ENCODE data around the gene RCOR1. TPM values are rescaled to one million over a fixed set of nuclear protein-coding genes. Genes with fewer than 3 reads are reported as not detected.
"Not testable (repeated sequence)": the region's sequence is repeated elsewhere in the genome, so short reads cannot be mapped to it uniquely, and the experiment has no call there.

RCOR1 gene
- total and polyA plus RNA-seq, 11 donors: 2.7 to 20.9 (median 12.1) TPM

DNA sequence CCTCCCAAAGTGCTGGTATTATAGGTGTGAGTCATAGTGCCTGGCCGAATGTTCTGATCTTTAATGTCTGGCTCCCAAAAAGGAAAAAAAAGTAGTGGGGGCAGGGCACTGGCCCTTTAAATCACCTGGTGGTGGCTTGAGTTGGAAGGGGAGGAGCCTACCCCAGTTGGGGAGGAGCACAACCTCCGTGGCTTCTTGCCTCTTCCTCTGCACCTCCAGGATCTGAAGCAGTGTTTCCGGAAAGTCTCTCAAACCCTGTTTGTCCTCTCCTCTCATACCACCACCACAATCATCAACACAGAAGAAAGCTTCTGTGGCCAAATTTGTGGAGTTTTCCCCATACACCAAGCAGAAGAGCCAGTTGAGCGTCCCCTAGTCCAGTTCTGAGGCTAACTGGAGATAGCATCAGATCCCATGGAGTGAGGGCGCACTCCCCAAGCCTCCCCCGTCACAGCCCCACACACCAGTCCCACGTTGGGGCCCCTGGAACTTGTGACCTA, 24.3 kb upstream of the RCOR1 start:
- no peaks in the 10 kb centered on the region for H3K36me3 ChIP-seq
- H3K27ac ChIP-seq: no peak overlapping the region
- no peaks in the 10 kb centered on the region for H3K27me3 ChIP-seq
- no peak for ATAC-seq
- peak in 1 of 5 donors; percentile 28 for DNase-seq
- 51 to 61% (median 55%) methylated on average over 7 of the region's 7 CpGs for WGBS, 4 donors
- intact Hi-C loops (cut with DNase I): loop anchor here in 1 of 10 donors (1.0 kb wide), 1 partner anchor 8 kb away; no protein-coding TSS in a partner anchor
- H3K4me3 ChIP-seq: no peak overlapping the region
- H3K9me3 ChIP-seq: peaks cover 0 to 7% (median 0%) of the 10 kb centered on the region in 12 donors
- peaks cover 0 to 4% (median 0%) of the 10 kb centered on the region in 12 donors for H3K4me1 ChIP-seq
- TF ChIP-seq, protein P1, sequence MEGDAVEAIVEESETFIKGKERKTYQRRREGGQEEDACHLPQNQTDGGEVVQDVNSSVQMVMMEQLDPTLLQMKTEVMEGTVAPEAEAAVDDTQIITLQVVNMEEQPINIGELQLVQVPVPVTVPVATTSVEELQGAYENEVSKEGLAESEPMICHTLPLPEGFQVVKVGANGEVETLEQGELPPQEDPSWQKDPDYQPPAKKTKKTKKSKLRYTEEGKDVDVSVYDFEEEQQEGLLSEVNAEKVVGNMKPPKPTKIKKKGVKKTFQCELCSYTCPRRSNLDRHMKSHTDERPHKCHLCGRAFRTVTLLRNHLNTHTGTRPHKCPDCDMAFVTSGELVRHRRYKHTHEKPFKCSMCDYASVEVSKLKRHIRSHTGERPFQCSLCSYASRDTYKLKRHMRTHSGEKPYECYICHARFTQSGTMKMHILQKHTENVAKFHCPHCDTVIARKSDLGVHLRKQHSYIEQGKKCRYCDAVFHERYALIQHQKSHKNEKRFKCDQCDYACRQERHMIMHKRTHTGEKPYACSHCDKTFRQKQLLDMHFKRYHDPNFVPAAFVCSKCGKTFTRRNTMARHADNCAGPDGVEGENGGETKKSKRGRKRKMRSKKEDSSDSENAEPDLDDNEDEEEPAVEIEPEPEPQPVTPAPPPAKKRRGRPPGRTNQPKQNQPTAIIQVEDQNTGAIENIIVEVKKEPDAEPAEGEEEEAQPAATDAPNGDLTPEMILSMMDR (IDR thresholded peaks at IDR 0.05): no peak
- no peak for TF ChIP-seq POLR2A (IDR thresholded peaks at IDR 0.05)

DNA sequence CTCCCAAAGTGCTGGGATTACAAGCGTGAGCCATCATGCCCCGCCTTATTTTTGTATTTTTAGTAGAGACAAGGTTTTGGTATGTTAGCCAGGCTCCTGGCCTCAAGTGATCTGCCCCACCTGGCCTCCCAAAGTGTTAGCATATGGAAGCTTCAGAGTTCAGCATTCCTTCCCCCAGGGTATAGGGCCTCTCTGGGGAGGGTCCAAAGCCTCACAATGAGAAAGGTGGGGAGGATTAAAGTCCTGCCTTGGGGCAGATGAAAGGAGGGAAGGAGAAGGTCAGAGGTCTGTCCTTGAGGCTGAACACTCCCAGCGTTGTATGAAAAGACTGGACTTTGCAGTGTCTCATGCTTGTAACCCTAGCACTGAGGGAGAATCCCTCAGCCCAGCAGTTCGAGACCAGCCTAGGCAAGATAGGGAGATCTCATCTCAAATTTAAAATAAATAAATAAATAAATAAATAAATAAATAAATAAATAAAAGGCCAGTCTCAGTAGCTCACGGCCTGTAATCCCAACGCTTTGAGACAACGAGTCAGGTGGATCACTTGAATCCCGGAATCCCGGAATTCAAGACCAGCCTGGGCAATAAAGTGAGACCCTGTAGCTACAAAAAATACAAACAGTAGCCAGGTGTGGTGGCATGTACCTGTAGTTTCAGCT, 22.0 kb upstream of the RCOR1 start:
- WGBS, 4 donors: 92 to 95% (median 93%) methylated on average over 9 of the region's 9 CpGs
- no peak overlapping the region for H3K27ac ChIP-seq
- H3K4me3 ChIP-seq: no peak overlapping the region
- H3K9me3 ChIP-seq: no peaks in the 10 kb centered on the region
- TF ChIP-seq, protein P1 (IDR thresholded peaks at IDR 0.05): no peak
- no peak for TF ChIP-seq POLR2A (IDR thresholded peaks at IDR 0.05)
- peaks cover 0 to under 1% (median 0%) of the 10 kb centered on the region in 9 donors for H3K27me3 ChIP-seq
- H3K4me1 ChIP-seq: peaks cover 0 to 10% (median 0%) of the 10 kb centered on the region in 12 donors
- H3K36me3 ChIP-seq: no peaks in the 10 kb centered on the region
- intact Hi-C loops (cut with DNase I): no loop called here
- DNase-seq (peak in 1 of 5 donors; percentile 21), ATAC-seq (no peak)

DNA sequence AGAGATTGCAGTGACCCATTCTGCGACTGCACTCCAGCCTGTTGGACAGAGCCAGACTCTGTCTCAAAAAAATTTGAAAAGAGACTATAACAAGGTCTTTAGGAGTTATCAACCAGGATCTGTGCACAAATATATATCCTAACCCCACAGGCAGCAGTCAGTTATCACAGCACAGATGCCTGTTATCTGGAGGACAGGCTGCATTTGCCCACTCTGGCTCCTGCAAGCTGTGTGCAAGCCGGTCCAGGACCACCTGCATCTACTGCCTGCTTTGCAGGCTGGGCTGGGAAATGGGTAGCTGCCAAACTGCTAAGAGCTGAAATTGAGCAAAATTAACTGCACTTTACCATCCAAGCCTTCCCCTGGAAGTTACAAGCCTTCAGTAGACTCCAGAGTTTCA, 21.4 kb upstream of the RCOR1 start:
- no peaks in the 10 kb centered on the region for H3K9me3 ChIP-seq
- WGBS, 4 donors: 85 to 100% (median 90%) methylated on average over 2 of the region's 2 CpGs
- H3K27ac ChIP-seq: no peak overlapping the region
- no peak overlapping the region for H3K4me3 ChIP-seq
- no peak for ATAC-seq
- TF ChIP-seq, protein P1 (IDR thresholded peaks at IDR 0.05): no peak
- TF ChIP-seq POLR2A (IDR thresholded peaks at IDR 0.05): no peak
- H3K27me3 ChIP-seq: peaks cover 0 to 7% (median 0%) of the 10 kb centered on the region in 9 donors
- no peaks in the 10 kb centered on the region for H3K36me3 ChIP-seq
- peak in 1 of 5 donors; percentile 12 for DNase-seq
- intact Hi-C loops (cut with DNase I): no loop called here
- H3K4me1 ChIP-seq: peaks cover 0 to 10% (median 0%) of the 10 kb centered on the region in 12 donors

DNA sequence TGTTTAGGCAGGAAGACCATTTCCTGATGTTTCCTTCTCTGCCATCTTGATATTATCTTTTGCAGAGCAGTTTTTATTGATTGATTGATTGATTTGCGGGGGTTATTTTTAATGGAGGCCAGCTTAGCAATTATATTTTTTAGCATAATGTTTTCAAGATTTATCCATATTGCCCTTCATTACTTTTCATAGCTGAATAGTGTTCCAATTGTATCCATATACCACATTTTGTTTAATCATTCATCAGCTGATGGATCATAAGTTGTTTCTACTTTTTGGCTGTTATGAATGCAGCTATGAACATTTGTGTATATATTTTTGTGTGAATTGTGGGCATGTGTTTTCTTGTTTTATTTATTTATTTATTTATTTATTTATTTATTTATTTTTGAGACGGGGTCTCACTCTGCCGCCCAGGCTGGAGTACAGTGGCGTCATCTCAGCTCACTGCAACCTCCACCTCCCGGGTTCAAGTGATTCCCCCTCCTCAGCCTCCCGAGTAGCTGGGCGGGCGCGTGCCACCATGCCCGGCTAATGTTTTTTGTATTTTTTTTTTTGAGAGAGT, 20.9 kb upstream of the RCOR1 start:
- ATAC-seq (no peak), DNase-seq (no peak)
- intact Hi-C loops (cut with DNase I): no loop called here
- 90 to 96% (median 95%) methylated on average over 10 of the region's 10 CpGs for WGBS, 4 donors
- Histone ChIP-seq H3K27me3 (peaks cover 0 to 7% (median 0%) of the 10 kb centered on the region in 9 donors), H3K4me1 (peaks cover 0 to 10% (median 0%) of the 10 kb centered on the region in 12 donors), H3K4me3 (no peak overlapping the region), H3K27ac (no peak overlapping the region), H3K36me3 (no peaks in the 10 kb centered on the region), H3K9me3 (no peaks in the 10 kb centered on the region)
- TF ChIP-seq POLR2A (IDR thresholded peaks at IDR 0.05): no peak
- TF ChIP-seq, protein P1 (IDR thresholded peaks at IDR 0.05): no peak

DNA sequence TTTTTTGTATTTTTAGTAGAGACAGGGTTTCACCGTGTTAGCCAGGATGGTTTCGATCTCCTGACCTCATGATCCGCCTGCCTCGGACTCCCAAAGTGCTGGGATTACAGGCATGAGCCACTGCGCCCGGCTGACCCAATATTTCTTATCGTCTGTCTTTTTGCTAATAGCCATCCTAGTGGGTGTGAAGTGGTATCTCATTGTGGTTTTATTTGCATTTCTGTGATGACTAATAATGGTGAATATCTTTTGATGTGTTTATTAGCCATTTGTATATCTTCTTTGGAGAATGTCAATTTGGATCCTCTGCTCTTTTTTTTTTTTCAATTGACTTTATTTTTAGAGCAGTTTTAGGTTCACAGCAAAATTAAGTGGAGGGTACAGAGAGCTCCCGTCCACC, 19.3 kb upstream of the RCOR1 start:
- DNase-seq; H3K4me1 ChIP-seq; intact Hi-C loops (cut with DNase I); H3K4me3 ChIP-seq; H3K9me3 ChIP-seq; H3K27ac ChIP-seq; H3K36me3 ChIP-seq; ATAC-seq: not testable (repeated sequence)
- peaks cover 0 to 13% (median 0%) of the 10 kb centered on the region in 9 donors for H3K27me3 ChIP-seq
- 75 to 81% (median 79%) methylated on average over 8 of the region's 8 CpGs for WGBS, 4 donors

All from heart left ventricle (tissue), 16 donors.